ENCODE data around the gene MYO6.
A peak's percentile ranks its signal among the peaks of the same experiment; 100 is the strongest.

The MYO6 gene

GRCh38 chr6:75818098-75818855, 69.2 kb downstream of the MYO6 start:
- no peak overlapping the region for H3K4me3 ChIP-seq
- H3K27ac ChIP-seq: no peak overlapping the region

- Histone ChIP-seq H3K4me3 (no peak overlapping the region), H3K27ac (no peak overlapping the region)
Observed at GRCh38 chr6:75819776-75820487, 70.9 kb downstream of the MYO6 start.

- Histone ChIP-seq H3K4me3 (no peak overlapping the region), H3K27ac (no peak overlapping the region)
Observed at GRCh38 chr6:75824160-75824559, 75.1 kb downstream of the MYO6 start.

- Histone ChIP-seq H3K27ac (no peak overlapping the region), H3K4me3 (no peak overlapping the region)
Observed at GRCh38 chr6:75827163-75827562, 78.1 kb downstream of the MYO6 start.

GRCh38 chr6:75830959-75831885, 82.2 kb downstream of the MYO6 start:
- peak overlapping the region in 3 of 21 experiments; percentile 14 to 37 (median 24) for H3K27ac ChIP-seq

GRCh38 chr6:75834447-75834846, 85.4 kb downstream of the MYO6 start:
- H3K4me3 ChIP-seq: no peak overlapping the region
- H3K27ac ChIP-seq: no peak overlapping the region

More at GRCh38 chr6:75830959-75831885, 82.2 kb downstream of the MYO6 start:
- no peak overlapping the region for H3K4me3 ChIP-seq

GRCh38 chr6:75842191-75842590, 93.2 kb downstream of the MYO6 start:
- Histone ChIP-seq H3K4me3 (no peak overlapping the region), H3K27ac (no peak overlapping the region)

- H3K4me3 ChIP-seq: no peak overlapping the region
- H3K27ac ChIP-seq: no peak overlapping the region
Observed at GRCh38 chr6:75842732-75843131, 93.7 kb downstream of the MYO6 start.

- H3K27ac ChIP-seq: no peak overlapping the region
Observed at GRCh38 chr6:75843396-75843795, 94.4 kb downstream of the MYO6 start.

GRCh38 chr6:75848274-75848673, 99.2 kb downstream of the MYO6 start:
- no peak overlapping the region for H3K27ac ChIP-seq
- no peak overlapping the region for H3K4me3 ChIP-seq

More at GRCh38 chr6:75843396-75843795, 94.4 kb downstream of the MYO6 start:
- H3K4me3 ChIP-seq: no peak overlapping the region

GRCh38 chr6:75849329-75850025, 100.4 kb downstream of the MYO6 start:
- no peak overlapping the region for H3K4me3 ChIP-seq
- no peak overlapping the region for H3K27ac ChIP-seq

- no peak overlapping the region for H3K27ac ChIP-seq
- no peak overlapping the region for H3K4me3 ChIP-seq
Observed at GRCh38 chr6:75850026-75850833, 101.2 kb downstream of the MYO6 start.

- Histone ChIP-seq H3K4me3 (no peak overlapping the region), H3K27ac (no peak overlapping the region)
Observed at GRCh38 chr6:75852721-75853120, 103.7 kb downstream of the MYO6 start.

GRCh38 chr6:75853806-75854205, 104.8 kb downstream of the MYO6 start:
- Histone ChIP-seq H3K27ac (no peak overlapping the region), H3K4me3 (no peak overlapping the region)

- Histone ChIP-seq H3K4me3 (no peak overlapping the region), H3K27ac (no peak overlapping the region)
Observed at GRCh38 chr6:75855052-75855451, 106.0 kb downstream of the MYO6 start.

GRCh38 chr6:75856902-75857301, 107.9 kb downstream of the MYO6 start:
- Histone ChIP-seq H3K4me3 (no peak overlapping the region), H3K27ac (no peak overlapping the region)

GRCh38 chr6:75863001-75863400, 114.0 kb downstream of the MYO6 start:
- H3K4me3 ChIP-seq: no peak overlapping the region
- H3K27ac ChIP-seq: no peak overlapping the region

GRCh38 chr6:75863784-75864183, 114.7 kb downstream of the MYO6 start:
- Histone ChIP-seq H3K27ac (no peak overlapping the region), H3K4me3 (no peak overlapping the region)

- H3K27ac ChIP-seq: no peak overlapping the region
- H3K4me3 ChIP-seq: no peak overlapping the region
Observed at GRCh38 chr6:75864446-75864845, 115.4 kb downstream of the MYO6 start.
